ENCODE results near the gene XRCC2.

XRCC2 gene

GRCh38 chr7:152608656-152609055 lies 67.3 kb downstream of the XRCC2 start:
- DNase-seq (ENCODE audit: low read depth), result no peak

- DNase-seq (ENCODE audit: low read depth), result no peak
Measured at GRCh38 chr7:152608208-152608607, 67.7 kb downstream of the XRCC2 start.

GRCh38 chr7:152607007-152607406 lies 68.9 kb downstream of the XRCC2 start:
- DNase-seq (ENCODE audit: low read depth), result no peak

- DNase-seq (ENCODE audit: low read depth), result no peak
Measured at GRCh38 chr7:152602962-152603361, 73.0 kb downstream of the XRCC2 start.

DNA sequence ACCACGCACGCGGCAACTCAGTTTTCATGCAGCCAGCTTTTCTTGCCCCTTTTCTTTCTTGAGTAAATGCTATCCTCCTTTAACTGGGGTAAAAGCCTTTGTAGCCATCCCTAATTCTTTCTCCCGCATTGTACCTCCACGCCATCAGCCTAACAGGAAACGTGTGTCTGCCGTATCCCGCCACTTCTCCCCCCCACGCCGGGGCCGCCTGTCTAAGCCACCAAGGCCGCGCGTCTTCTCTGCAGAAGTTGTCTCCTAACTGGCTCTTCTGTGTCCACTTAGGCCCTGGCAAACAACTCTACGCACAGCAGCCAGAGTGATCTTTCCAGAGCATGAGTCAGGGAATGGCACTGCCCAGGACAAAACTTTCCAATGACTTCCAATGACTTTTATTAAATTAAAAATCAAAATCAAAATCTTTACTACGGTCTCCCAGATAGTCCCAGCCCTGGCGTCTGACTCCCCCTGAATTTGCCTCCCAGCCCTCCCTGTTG lies 74.6 kb downstream of the XRCC2 start:
- no peak for DNase-seq (ENCODE audit: low read depth)

DNA sequence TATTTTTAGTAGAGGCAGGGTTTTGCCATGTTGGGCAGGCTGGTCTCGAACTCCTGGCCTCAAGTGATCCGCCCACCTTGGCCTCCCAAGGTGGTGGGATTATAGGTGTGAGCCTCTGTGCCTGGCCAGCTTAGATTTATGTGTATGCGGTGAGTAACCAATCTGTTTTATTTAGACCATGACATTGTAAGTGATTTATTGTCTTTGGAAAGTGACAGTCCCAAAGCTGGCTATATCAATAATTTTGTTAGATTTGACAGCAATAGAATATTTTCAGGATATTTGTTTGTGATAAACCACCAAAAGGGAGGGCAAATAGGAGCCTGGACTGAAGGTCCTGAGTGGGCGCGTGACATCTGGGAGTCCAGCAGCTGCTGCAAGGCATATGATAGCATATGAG lies 75.7 kb downstream of the XRCC2 start:
- no peak for DNase-seq (ENCODE audit: low read depth)

- no peak for DNase-seq (ENCODE audit: low read depth)
Measured at GRCh38 chr7:152597507-152597906, 78.4 kb downstream of the XRCC2 start.

DNA sequence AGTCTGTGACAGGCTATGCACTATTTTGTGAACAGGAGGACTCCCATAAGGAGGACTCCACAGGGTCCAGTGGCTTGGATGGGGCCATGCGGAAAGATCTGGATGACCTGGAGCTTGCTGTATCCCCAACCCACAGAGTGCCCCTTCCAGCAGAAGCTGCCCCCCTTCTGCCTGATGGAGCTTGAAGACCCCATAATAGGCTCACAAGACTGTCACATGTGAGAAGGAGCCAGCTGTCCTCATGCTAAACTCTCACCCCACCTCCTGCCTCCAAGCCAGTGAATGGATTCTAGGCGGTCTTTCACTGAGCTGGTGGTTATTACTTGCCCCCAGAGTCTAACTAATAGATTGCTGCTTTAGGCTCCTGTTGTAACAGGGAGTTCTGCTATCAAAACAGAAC lies 79.1 kb downstream of the XRCC2 start:
- DNase-seq (ENCODE audit: low read depth), result no peak

All from activated T-cell treated with anti-CD3 and anti-CD28 coated beads for 24 hours (primary cell).